Adrenal gland (tissue), 12 donors: ENCODE results near the gene PDGFD. TPM values are rescaled to one million over a fixed set of nuclear protein-coding genes. Genes with fewer than 3 reads are reported as not detected.

Experiments
- DNase-seq, 7 donors: peaks; one replicate each; pipeline ENCODE4 v3.0.0-alpha.2; 2019 to 2020
- H3K27ac ChIP-seq, 5 donors: fragments of 200-600 bp; sonication (generic) in 4 of 5; 1 replicate in 3 of 5; 2 replicates in 2 of 5; pipeline versions ENCODE4 v1.5.1 to v1.8.0; 2016 to 2020; ENCODE audit warnings: mild to moderate bottlenecking in 1 of 5
- H3K27me3 ChIP-seq: fragments of 200-600 bp; 2 replicates; pipeline ENCODE4 v1.8.0; 2021
- H3K36me3 ChIP-seq, 2 donors: fragments of 200-600 bp; replicated peaks in 1 of 2; 1 replicate in 1 of 2; 2 replicates in 1 of 2; pipeline versions ENCODE4 v1.5.1 to v1.8.0; 2018 to 2022
- H3K4me1 ChIP-seq, 2 donors: fragments of 200-600 bp; replicated peaks in 1 of 2; 1 replicate in 1 of 2; 2 replicates in 1 of 2; pipeline versions ENCODE4 v1.5.1 to v1.8.0; 2018 to 2021
- H3K4me3 ChIP-seq, 4 donors: fragments of 200-600 bp; sonication (generic) in 3 of 4; one replicate each; pipeline ENCODE4 v1.5.1; 2016 to 2018
- H3K9me3 ChIP-seq, 3 donors: fragments of 200-600 bp; sonication (generic) in 1 of 3; replicated peaks in 1 of 3; 1 replicate in 2 of 3; 2 replicates in 1 of 3; pipeline versions ENCODE4 v1.5.1 to v1.8.0; 2016 to 2021
- POLR2A ChIP-seq, 2 donors: fragments of 450-650 bp; IDR thresholded peaks; one replicate each; pipeline ENCODE4 v1.6.1; 2017; ENCODE audit warnings: antibody characterized with exemption in 2 of 2, mild to moderate bottlenecking in 2 of 2, moderate library complexity in 1 of 2
- WGBS, 4 donors: extraction: QIAGEN DNeasy Blood & Tissue Kit in 2 of 4; methylation state at CpG; one replicate each; pipeline versions ENCODE4 v1.1.5 to v1.1.7; 2013 to 2017; 5-methylcytosine and 5-hydroxymethylcytosine counted together
- intact Hi-C, 2 donors: fragments of 100-400 bp; cut with DNase I; formaldehyde crosslinking; loops; one replicate each; pipeline versions ENCODE4 v1.14.1 to v1.15.0; 2022 to 2023
- polyA plus RNA-seq, 3 donors: library from polyadenylated mRNA; stranded (reverse); fragments of 200-250 nt in 2 of 3; fragments of 350-450 nt in 1 of 3; fragmentation: Illumina TruSeq in 1 of 3; extraction: RNeasy Lipid Tissue Mini Kit (QIAGEN cat#74804) in 1 of 3; gene quantifications; one replicate each; pipeline ENCODE4 v1.2.3, GENCODE V29; 2013 to 2014
- total RNA-seq, 9 donors: library from RNA; depleted of rRNA in 4 of 9; stranded (reverse); fragments of >200 nt in 4 of 9; fragments of 120-200 nt in 1 of 9; fragmentation: NEBNext Ultra II Directional in 1 of 9; extraction: Animal tissue kit (Norgen Biotek cat#: 25700) in 1 of 9; gene quantifications; one replicate each; pipeline versions ENCODE4 v1.1.0 to v1.2.4, GENCODE V29; 2013 to 2023
- TF ChIP-seq, protein P1 (sequence below), 6 experiments: fragments of 450-650 bp in 4 of 6; fragments of 200-600 bp in 2 of 6; sonication (generic) in 1 of 6; IDR thresholded peaks; 1 replicate in 5 of 6; 2 replicates in 1 of 6; pipeline versions ENCODE4 v1.5.1 to v1.8.0; 2016 to 2021; ENCODE audit warnings: antibody characterized with exemption in 6 of 6, mild to moderate bottlenecking in 2 of 6, moderate library complexity in 1 of 6
- donor health status: healthy with polysubstance abuse.
- donor health status: Bipolar disorder and iron deficiency.
- donor health status: DM: yes; HTN: yes; CAD: no.
- donor health status: DM: no; HTN: no; CAD: no.
- donor health status: DM: no; HTN: no; CAD: no.
- donor health status: DM: yes; HTN: yes; CAD: no.

Gene PDGFD
- total and polyA plus RNA-seq, 12 donors: 42.7 to 297 (median 199) TPM

DNA sequence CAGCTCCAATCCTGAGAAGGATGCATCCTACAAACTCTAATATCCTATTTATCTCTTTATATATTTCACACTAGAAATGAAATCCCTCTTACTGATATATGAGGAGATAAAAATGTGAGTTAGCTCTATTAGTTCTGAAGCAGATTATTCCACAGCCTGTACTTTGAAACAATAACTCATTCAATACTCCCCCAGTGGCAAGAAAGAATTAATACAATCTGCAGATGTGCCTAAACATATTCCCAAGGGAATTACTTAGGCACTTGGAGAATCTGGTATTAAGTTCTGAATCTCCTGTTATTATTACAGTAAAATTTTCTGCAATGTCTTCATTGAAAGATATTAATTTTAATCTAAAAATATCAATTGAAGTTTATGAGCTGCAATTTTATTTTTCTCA lies 68.2 kb downstream of the PDGFD start:
- H3K27me3 ChIP-seq: no peaks in the 10 kb centered on the region
- intact Hi-C loops: no loop called here
- H3K36me3 ChIP-seq: no peaks in the 10 kb centered on the region
- no peaks in the 10 kb centered on the region for H3K9me3 ChIP-seq
- H3K4me1 ChIP-seq: peaks cover 0 to 20% of the 10 kb centered on the region in 2 donors
- no peak overlapping the region for H3K27ac ChIP-seq
- TF ChIP-seq, protein P1, sequence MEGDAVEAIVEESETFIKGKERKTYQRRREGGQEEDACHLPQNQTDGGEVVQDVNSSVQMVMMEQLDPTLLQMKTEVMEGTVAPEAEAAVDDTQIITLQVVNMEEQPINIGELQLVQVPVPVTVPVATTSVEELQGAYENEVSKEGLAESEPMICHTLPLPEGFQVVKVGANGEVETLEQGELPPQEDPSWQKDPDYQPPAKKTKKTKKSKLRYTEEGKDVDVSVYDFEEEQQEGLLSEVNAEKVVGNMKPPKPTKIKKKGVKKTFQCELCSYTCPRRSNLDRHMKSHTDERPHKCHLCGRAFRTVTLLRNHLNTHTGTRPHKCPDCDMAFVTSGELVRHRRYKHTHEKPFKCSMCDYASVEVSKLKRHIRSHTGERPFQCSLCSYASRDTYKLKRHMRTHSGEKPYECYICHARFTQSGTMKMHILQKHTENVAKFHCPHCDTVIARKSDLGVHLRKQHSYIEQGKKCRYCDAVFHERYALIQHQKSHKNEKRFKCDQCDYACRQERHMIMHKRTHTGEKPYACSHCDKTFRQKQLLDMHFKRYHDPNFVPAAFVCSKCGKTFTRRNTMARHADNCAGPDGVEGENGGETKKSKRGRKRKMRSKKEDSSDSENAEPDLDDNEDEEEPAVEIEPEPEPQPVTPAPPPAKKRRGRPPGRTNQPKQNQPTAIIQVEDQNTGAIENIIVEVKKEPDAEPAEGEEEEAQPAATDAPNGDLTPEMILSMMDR (IDR thresholded peaks at IDR 0.05): no peak
- no peak for TF ChIP-seq POLR2A (IDR thresholded peaks at IDR 0.05)
- DNase-seq: no peak
- H3K4me3 ChIP-seq: no peak overlapping the region

DNA sequence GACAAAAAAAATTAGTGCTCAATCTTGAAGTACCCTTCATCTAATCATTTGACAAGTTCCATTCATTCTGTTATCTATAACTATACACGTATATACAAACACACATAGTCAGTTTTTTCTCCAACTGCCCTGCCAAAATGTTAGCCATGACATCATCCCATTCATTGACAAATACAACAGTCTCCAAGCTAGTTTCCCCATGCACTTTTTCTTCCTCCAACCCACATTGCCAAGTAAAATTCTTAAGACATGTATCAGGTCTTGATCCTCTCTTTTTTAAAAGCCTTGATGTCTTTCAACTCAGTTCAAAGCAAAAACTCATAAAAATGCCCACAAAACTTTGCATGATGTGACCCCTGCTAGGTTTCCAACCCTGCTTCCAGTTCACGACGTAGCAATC lies 69.4 kb downstream of the PDGFD start:
- DNase-seq: no peak
- intact Hi-C loops: no loop called here

DNA sequence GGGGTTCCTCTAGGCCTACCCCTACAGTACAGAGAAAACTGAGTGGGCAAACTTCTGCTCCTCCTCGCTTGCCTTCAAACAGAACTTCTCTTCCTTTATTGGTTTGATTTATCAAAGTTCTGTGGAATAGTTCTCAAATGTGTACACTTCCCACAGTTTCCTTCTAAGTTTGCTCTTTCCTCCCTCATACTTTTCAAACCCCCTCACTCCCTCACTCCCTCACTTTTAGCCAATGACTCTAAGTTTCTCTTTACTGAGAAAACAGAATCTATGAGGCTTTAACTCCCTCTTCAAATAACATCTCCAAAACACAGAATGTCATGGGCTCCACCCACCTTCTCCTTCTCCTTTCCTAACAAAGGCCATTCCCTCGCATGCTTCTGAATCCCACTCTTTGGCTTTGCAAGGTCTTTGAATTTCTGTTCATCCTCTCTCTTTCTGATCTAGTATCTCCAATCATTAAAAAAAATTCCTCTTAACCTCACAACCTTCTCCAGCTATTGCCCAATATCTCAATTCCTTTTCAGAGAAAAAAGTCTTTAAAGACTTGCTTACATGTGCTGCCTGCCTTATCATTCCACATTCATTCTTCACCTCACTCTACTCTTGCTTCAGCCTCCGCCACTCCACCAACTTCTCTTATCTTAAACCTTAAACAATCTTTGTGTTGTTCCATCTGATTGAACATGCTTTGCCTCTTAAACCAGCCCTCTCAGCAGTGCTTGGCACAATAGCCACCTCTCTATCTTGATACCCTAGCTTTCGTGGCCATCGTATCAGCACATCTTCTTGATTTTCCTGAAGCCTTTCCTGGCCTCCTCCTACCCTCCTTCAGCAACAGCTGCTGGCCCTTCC lies 70.3 kb downstream of the PDGFD start:
- no peak for DNase-seq
- TF ChIP-seq, protein P1 (IDR thresholded peaks at IDR 0.05): no peak
- no peak for TF ChIP-seq POLR2A (IDR thresholded peaks at IDR 0.05)
- intact Hi-C loops: no loop called here

More for the DNA sequence above, 69.4 kb downstream of the PDGFD start:
- Histone ChIP-seq H3K4me3 (no peak overlapping the region), H3K27ac (no peak overlapping the region), H3K27me3 (no peaks in the 10 kb centered on the region), H3K9me3 (no peaks in the 10 kb centered on the region), H3K4me1 (peaks cover 0 to 23% of the 10 kb centered on the region in 2 donors), H3K36me3 (no peaks in the 10 kb centered on the region)
- 91 to 99% (median 94%) methylated on average over 3 of the region's 3 CpGs for WGBS, 4 donors
- TF ChIP-seq, protein P1 (IDR thresholded peaks at IDR 0.05): no peak
- no peak for TF ChIP-seq POLR2A (IDR thresholded peaks at IDR 0.05)

DNA sequence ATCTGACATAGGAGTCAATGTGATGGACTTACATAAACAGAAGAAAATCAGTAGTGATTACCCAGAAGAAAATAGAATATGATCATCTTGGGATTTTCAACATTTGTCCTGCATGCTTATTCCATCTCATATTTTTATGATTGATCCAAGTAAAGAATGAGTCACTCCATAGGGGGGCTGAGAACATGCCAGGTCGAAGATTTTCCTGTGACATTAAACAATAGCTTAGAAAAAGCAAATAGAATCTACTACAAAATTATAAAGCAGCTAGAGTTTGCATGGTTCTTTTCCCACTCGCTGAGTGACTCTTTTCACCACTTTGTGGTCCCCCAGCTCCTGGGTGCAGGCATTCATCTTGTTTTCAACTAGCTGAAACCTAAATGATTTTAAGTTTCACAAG lies 71.2 kb downstream of the PDGFD start:
- H3K27ac ChIP-seq: no peak overlapping the region
- no peak overlapping the region for H3K4me3 ChIP-seq
- no peaks in the 10 kb centered on the region for H3K27me3 ChIP-seq
- no peak for TF ChIP-seq POLR2A (IDR thresholded peaks at IDR 0.05)
- TF ChIP-seq, protein P1 (IDR thresholded peaks at IDR 0.05): no peak
- peaks cover 0 to 29% of the 10 kb centered on the region in 2 donors for H3K4me1 ChIP-seq
- 79 to 92% (median 87%) methylated on average over 2 of the region's 2 CpGs for WGBS, 4 donors
- DNase-seq: no peak
- no peaks in the 10 kb centered on the region for H3K36me3 ChIP-seq
- intact Hi-C loops: no loop called here
- H3K9me3 ChIP-seq: no peaks in the 10 kb centered on the region

More for the DNA sequence above, 70.3 kb downstream of the PDGFD start:
- Histone ChIP-seq H3K36me3 (no peaks in the 10 kb centered on the region), H3K4me1 (peaks cover 0 to 29% of the 10 kb centered on the region in 2 donors), H3K4me3 (no peak overlapping the region), H3K27ac (no peak overlapping the region), H3K27me3 (no peaks in the 10 kb centered on the region), H3K9me3 (no peaks in the 10 kb centered on the region)
- 94 to 99% (median 96%) methylated on average over 5 of the region's 5 CpGs for WGBS, 4 donors
